HEK293 (cell line): ENCODE data around the gene ACADSB.

Experiments
- CTCF ChIA-PET: fragments of 350-600 bp; formaldehyde crosslinking; extraction: SDS; loops from one replicate; lab custom pipeline; 2021; ENCODE audit warnings: antibody characterized with exemption; lab: Yijun Ruan, JAX
- POLR2A ChIA-PET: fragments of 300-600 bp; formaldehyde crosslinking; extraction: SDS; loops from one replicate; lab custom pipeline; 2020; ENCODE audit warnings: antibody characterized with exemption, inconsistent platforms; lab: Yijun Ruan, JAX
- H3K27ac ChIP-seq: fragments of 200-500 bp; sonication (Bioruptor generic); 2 replicates; pipeline ENCODE4 v1.5.1; 2014; ENCODE audit warnings: low read depth, low read length, control low read depth, inconsistent platforms; ENCODE audit errors: extremely low read depth
- H3K36me3 ChIP-seq, 2 experiments: fragments of 200-500 bp in 1 of 2; sonication (Bioruptor generic) in 1 of 2; 1 replicate in 1 of 2; 2 replicates in 1 of 2; pipeline ENCODE4 v1.5.1; 2014 to 2017; ENCODE audit warnings: inconsistent platforms in 2 of 2, low read length in 2 of 2; ENCODE audit not compliant: control insufficient read depth in 2 of 2, insufficient read depth in 1 of 2
- H3K4me1 ChIP-seq: fragments of 200-500 bp; sonication (Bioruptor generic); 2 replicates; pipeline ENCODE4 v1.5.1; 2014; ENCODE audit warnings: mild to moderate bottlenecking, low read length, inconsistent platforms; ENCODE audit not compliant: control insufficient read depth, insufficient read depth
- H3K4me3 ChIP-seq: 2 replicates; pipeline ENCODE4 v1.5.1; 2011; ENCODE audit warnings: low read depth, mild to moderate bottlenecking, control low read depth, low read length, moderate library complexity
- H3K9me3 ChIP-seq: fragments of 200-500 bp; sonication (Bioruptor generic); 2 replicates; pipeline ENCODE4 v1.5.1; 2014; ENCODE audit warnings: low read depth, low read length, inconsistent platforms; ENCODE audit not compliant: control insufficient read depth, insufficient read depth
- ZBTB48 ChIP-seq: fragments of 450-650 bp; formaldehyde crosslinking; IDR thresholded peaks from 2 replicates; pipeline ENCODE4 v1.5.1; 2016; ENCODE audit warnings: missing biosample characterization, missing genetic modification characterization
- ZFP69B ChIP-seq: fragments of 450-650 bp; formaldehyde crosslinking; IDR thresholded peaks from 2 replicates; pipeline ENCODE4 v1.5.1; 2016; ENCODE audit warnings: missing biosample characterization, missing genetic modification characterization
- ZNF155 ChIP-seq: fragments of 450-650 bp; formaldehyde crosslinking; IDR thresholded peaks from 2 replicates; pipeline ENCODE4 v1.5.1; 2016; ENCODE audit warnings: missing biosample characterization, missing genetic modification characterization
- ZNF211 ChIP-seq: fragments of 450-650 bp; formaldehyde crosslinking; IDR thresholded peaks from 2 replicates; pipeline ENCODE4 v1.5.1; 2016; ENCODE audit warnings: low read depth, missing biosample characterization, missing genetic modification characterization
- ZNF24 ChIP-seq: fragments of 450-650 bp; formaldehyde crosslinking; IDR thresholded peaks from 2 replicates; pipeline ENCODE4 v1.5.1; 2016; ENCODE audit warnings: missing biosample characterization, missing genetic modification characterization
- ZNF248 ChIP-seq: fragments of 450-650 bp; formaldehyde crosslinking; IDR thresholded peaks from 2 replicates; pipeline ENCODE4 v1.5.1; 2017; ENCODE audit warnings: missing biosample characterization, missing genetic modification characterization
- ZNF530 ChIP-seq: fragments of 450-650 bp; formaldehyde crosslinking; IDR thresholded peaks from 2 replicates; pipeline ENCODE4 v1.5.1; 2016; ENCODE audit warnings: low read depth, missing biosample characterization, missing genetic modification characterization
- ZNF571 ChIP-seq: fragments of 450-650 bp; formaldehyde crosslinking; IDR thresholded peaks from 2 replicates; pipeline ENCODE4 v1.5.0; 2017; ENCODE audit warnings: missing biosample characterization, missing genetic modification characterization
- ZNF610 ChIP-seq: fragments of 450-650 bp; formaldehyde crosslinking; IDR thresholded peaks from 2 replicates; pipeline ENCODE4 v1.5.1; 2016; ENCODE audit warnings: missing biosample characterization, missing genetic modification characterization, borderline replicate concordance
- ZNF658 ChIP-seq: fragments of 450-650 bp; formaldehyde crosslinking; IDR thresholded peaks from 2 replicates; pipeline ENCODE4; 2016; ENCODE audit warnings: missing biosample characterization, missing genetic modification characterization
- ZNF701 ChIP-seq: fragments of 450-650 bp; formaldehyde crosslinking; IDR thresholded peaks from 2 replicates; pipeline ENCODE4 v1.5.1; 2016; ENCODE audit warnings: missing biosample characterization, missing genetic modification characterization
- ZNF707 ChIP-seq: fragments of 450-650 bp; formaldehyde crosslinking; IDR thresholded peaks from 2 replicates; pipeline ENCODE4 v1.5.1; 2016; ENCODE audit warnings: missing biosample characterization, missing genetic modification characterization
- ZXDB ChIP-seq: fragments of 450-650 bp; formaldehyde crosslinking; IDR thresholded peaks from 2 replicates; pipeline ENCODE4 v1.5.1; 2016; ENCODE audit warnings: missing biosample characterization, missing genetic modification characterization
- TF ChIP-seq, protein P1 (sequence below): fragments of 450-650 bp; formaldehyde crosslinking; IDR thresholded peaks from 2 replicates; pipeline ENCODE4 v1.5.1; 2016; ENCODE audit warnings: missing biosample characterization, missing genetic modification characterization
- TF ChIP-seq, protein P2 (sequence below): fragments of 450-650 bp; formaldehyde crosslinking; optimal IDR thresholded peaks from 2 replicates; pipeline ENCODE3; 2016; ENCODE audit warnings: missing biosample characterization, mild to moderate bottlenecking, missing genetic modification characterization
- TF ChIP-seq, protein P3 (sequence below): fragments of 450-650 bp; formaldehyde crosslinking; IDR thresholded peaks from 2 replicates; pipeline ENCODE4 v1.5.1; 2016; ENCODE audit warnings: missing biosample characterization, missing genetic modification characterization
- TF ChIP-seq, protein P4 (sequence below): fragments of 450-650 bp; formaldehyde crosslinking; IDR thresholded peaks from 2 replicates; pipeline ENCODE4 v1.5.1; 2016; ENCODE audit warnings: missing biosample characterization, missing genetic modification characterization, low read depth

Gene ACADSB

DNA sequence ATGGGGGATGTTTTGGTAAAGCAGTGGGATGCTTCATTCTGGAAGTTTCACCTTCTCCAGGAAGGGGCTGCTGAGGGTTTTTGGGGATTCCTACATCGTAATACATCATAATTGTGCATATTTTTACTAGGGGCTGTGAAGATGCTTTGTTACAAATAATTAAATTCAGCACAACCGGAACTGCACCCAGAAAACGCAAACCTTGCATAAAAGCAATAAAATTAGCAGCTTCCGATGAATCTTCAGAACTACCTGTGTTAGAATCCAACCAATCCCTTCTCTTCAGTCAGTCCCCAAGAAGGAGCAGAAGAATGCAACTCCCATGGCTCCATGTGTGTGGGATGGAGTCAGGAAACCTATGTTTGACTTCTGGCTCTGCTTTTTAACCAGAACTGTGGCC lies 78.5 kb downstream of the ACADSB start:
- POLR2A ChIA-PET, result no interaction called here
- CTCF ChIA-PET, result no interaction called here
- no peak overlapping the region for H3K4me3 ChIP-seq
- TF ChIP-seq ZNF155 (tag by site-specific recombination), result no peak
- no peak for TF ChIP-seq ZFP69B (tag by site-specific recombination)
- no peak for TF ChIP-seq ZNF248 (tag by site-specific recombination)
- TF ChIP-seq, protein P1, sequence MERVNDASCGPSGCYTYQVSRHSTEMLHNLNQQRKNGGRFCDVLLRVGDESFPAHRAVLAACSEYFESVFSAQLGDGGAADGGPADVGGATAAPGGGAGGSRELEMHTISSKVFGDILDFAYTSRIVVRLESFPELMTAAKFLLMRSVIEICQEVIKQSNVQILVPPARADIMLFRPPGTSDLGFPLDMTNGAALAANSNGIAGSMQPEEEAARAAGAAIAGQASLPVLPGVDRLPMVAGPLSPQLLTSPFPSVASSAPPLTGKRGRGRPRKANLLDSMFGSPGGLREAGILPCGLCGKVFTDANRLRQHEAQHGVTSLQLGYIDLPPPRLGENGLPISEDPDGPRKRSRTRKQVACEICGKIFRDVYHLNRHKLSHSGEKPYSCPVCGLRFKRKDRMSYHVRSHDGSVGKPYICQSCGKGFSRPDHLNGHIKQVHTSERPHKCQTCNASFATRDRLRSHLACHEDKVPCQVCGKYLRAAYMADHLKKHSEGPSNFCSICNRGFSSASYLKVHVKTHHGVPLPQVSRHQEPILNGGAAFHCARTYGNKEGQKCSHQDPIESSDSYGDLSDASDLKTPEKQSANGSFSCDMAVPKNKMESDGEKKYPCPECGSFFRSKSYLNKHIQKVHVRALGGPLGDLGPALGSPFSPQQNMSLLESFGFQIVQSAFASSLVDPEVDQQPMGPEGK (tag by site-specific recombination), result no peak
- TF ChIP-seq, protein P2, sequence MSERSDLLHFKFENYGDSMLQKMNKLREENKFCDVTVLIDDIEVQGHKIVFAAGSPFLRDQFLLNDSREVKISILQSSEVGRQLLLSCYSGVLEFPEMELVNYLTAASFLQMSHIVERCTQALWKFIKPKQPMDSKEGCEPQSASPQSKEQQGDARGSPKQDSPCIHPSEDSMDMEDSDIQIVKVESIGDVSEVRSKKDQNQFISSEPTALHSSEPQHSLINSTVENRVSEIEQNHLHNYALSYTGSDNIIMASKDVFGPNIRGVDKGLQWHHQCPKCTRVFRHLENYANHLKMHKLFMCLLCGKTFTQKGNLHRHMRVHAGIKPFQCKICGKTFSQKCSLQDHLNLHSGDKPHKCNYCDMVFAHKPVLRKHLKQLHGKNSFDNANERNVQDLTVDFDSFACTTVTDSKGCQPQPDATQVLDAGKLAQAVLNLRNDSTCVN (tag by site-specific recombination), result no peak
- TF ChIP-seq ZNF530, result no peak
- TF ChIP-seq ZNF707 (tag by site-specific recombination), result no peak
- TF ChIP-seq ZNF701 (tag by site-specific recombination), result no peak
- TF ChIP-seq ZNF24 (tag by site-specific recombination), result no peak
- TF ChIP-seq ZNF610 (tag by site-specific recombination), result no peak
- TF ChIP-seq, protein P3, sequence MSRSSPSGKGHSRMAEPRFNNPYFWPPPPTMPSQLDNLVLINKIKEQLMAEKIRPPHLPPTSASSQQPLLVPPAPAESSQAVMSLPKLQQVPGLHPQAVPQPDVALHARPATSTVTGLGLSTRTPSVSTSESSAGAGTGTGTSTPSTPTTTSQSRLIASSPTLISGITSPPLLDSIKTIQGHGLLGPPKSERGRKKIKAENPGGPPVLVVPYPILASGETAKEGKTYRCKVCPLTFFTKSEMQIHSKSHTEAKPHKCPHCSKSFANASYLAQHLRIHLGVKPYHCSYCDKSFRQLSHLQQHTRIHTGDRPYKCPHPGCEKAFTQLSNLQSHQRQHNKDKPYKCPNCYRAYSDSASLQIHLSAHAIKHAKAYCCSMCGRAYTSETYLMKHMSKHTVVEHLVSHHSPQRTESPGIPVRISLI (tag by site-specific recombination), result no peak
- no peaks in the 10 kb centered on the region for H3K9me3 ChIP-seq
- no peaks in the 10 kb centered on the region for H3K4me1 ChIP-seq
- H3K27ac ChIP-seq, result no peak overlapping the region
- H3K36me3 ChIP-seq, result no peaks in the 10 kb centered on the region

DNA sequence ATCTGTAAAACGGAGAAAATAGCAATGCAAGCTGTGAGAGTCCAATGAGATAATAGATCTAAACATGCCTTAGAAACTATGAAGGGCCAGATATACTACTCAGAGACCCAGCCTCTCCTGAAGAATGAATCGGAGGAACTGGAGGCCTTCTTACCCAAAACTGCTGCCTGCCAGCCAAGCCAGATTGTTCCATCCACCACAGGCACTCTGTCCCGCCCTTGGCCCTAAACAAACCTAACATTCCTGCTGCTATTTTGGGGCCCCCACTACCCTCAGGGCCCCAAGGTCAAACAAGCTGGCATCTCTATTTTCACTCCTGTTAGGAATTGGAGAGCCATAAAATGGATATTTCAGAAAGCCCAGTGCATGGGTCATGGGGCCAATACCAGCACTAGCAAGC lies 79.0 kb downstream of the ACADSB start:
- no peaks in the 10 kb centered on the region for H3K4me1 ChIP-seq
- ChIA-PET POLR2A (no interaction called here), CTCF (interaction anchor here (0.6 kb wide), 1 partner anchor 80 kb away, joined by 3 read pairs; no protein-coding TSS in a partner anchor)
- H3K27ac ChIP-seq, result no peak overlapping the region
- no peaks in the 10 kb centered on the region for H3K9me3 ChIP-seq
- H3K36me3 ChIP-seq, result no peaks in the 10 kb centered on the region
- H3K4me3 ChIP-seq, result no peak overlapping the region
- no peak for TF ChIP-seq ZNF211
- TF ChIP-seq, protein P4, sequence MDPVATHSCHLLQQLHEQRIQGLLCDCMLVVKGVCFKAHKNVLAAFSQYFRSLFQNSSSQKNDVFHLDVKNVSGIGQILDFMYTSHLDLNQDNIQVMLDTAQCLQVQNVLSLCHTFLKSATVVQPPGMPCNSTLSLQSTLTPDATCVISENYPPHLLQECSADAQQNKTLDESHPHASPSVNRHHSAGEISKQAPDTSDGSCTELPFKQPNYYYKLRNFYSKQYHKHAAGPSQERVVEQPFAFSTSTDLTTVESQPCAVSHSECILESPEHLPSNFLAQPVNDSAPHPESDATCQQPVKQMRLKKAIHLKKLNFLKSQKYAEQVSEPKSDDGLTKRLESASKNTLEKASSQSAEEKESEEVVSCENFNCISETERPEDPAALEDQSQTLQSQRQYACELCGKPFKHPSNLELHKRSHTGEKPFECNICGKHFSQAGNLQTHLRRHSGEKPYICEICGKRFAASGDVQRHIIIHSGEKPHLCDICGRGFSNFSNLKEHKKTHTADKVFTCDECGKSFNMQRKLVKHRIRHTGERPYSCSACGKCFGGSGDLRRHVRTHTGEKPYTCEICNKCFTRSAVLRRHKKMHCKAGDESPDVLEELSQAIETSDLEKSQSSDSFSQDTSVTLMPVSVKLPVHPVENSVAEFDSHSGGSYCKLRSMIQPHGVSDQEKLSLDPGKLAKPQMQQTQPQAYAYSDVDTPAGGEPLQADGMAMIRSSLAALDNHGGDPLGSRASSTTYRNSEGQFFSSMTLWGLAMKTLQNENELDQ (tag by site-specific recombination), result no peak
- no peak for TF ChIP-seq ZBTB48 (tag by site-specific recombination)
- TF ChIP-seq ZXDB, result no peak
- no peak for TF ChIP-seq ZNF658 (tag by site-specific recombination)
- no peak for TF ChIP-seq ZNF571 (tag by site-specific recombination)
